Caco-2 (cell line): ENCODE data around the gene GTPBP1. TPM values are rescaled to one million over a fixed set of nuclear protein-coding genes. Genes with fewer than 3 reads are reported as not detected.

Source experiments
- BruUV-seq: library from RNA; stranded (reverse); fragments of 400-500 nt; replicated peaks from 2 replicates; lab custom pipeline; 2021; lab: Mats Ljungman, UMichigan
- CTCF ChIA-PET: fragments of 300-600 bp; sonication (Branson Sonifier 250); formaldehyde crosslinking; loops from one replicate; lab custom pipeline; 2022; ENCODE audit warnings: antibody characterized with exemption; lab: Charles Lee
- POLR2A ChIA-PET: fragments of 300-600 bp; sonication (Branson Sonifier 250); formaldehyde crosslinking; loops from one replicate; lab custom pipeline; 2022; ENCODE audit warnings: antibody characterized with exemption; lab: Charles Lee
- DNase-seq, 2 experiments: peaks; one replicate each; pipeline versions ENCODE4 v3.0.0 to v3.0.0-alpha.2; 2020 to 2022
- H3K27me3 ChIP-seq: replicated peaks from 2 replicates; pipeline ENCODE4 v1.6.0; 2011; ENCODE audit warnings: low read length; ENCODE audit not compliant: control insufficient read depth, insufficient read depth
- H3K36me3 ChIP-seq: 2 replicates; pipeline ENCODE4 v1.5.1; 2011; ENCODE audit warnings: low read length; ENCODE audit not compliant: control insufficient read depth, insufficient read depth
- H3K4me1 ChIP-seq: fragments of 250-450 bp; sonication (Bioruptor Pico); 2 replicates; pipeline ENCODE4 v1.5.1; 2020; ENCODE audit warnings: mild to moderate bottlenecking
- H3K4me3 ChIP-seq: 2 replicates; pipeline ENCODE4 v1.5.1; 2011; ENCODE audit warnings: low read depth, mild to moderate bottlenecking, control low read depth, low read length
- H3K9me3 ChIP-seq: fragments of 250-450 bp; sonication (Bioruptor Pico); 2 replicates; pipeline ENCODE4 v1.5.1; 2020; ENCODE audit warnings: mild to moderate bottlenecking, moderate library complexity
- H3K27ac Mint-ChIP-seq: one replicate; pipeline ENCODE4 v1.8.0; 2022; ENCODE audit warnings: mixed read lengths; ENCODE audit not compliant: unreplicated experiment
- H3K27me3 Mint-ChIP-seq: one replicate; pipeline ENCODE4 v1.8.0; 2022; ENCODE audit warnings: mixed read lengths; ENCODE audit not compliant: insufficient read depth, unreplicated experiment
- H3K36me3 Mint-ChIP-seq: one replicate; pipeline ENCODE4 v1.8.0; 2022; ENCODE audit warnings: mild to moderate bottlenecking, mixed read lengths; ENCODE audit not compliant: insufficient read depth, unreplicated experiment
- H3K4me1 Mint-ChIP-seq: one replicate; pipeline ENCODE4 v1.8.0; 2022; ENCODE audit warnings: low read depth, mixed read lengths; ENCODE audit not compliant: unreplicated experiment
- H3K4me3 Mint-ChIP-seq: one replicate; pipeline ENCODE4 v1.8.0; 2022; ENCODE audit warnings: mild to moderate bottlenecking, moderate library complexity, mixed read lengths; ENCODE audit not compliant: unreplicated experiment
- H3K9me3 Mint-ChIP-seq: one replicate; pipeline ENCODE4 v1.8.0; 2022; ENCODE audit warnings: mixed read lengths; ENCODE audit not compliant: unreplicated experiment
- intact Hi-C: fragments of 100-400 bp; cut with micrococcal nuclease; formaldehyde crosslinking; loops from one replicate; pipeline ENCODE4 v1.10.0; 2022; ENCODE audit not compliant: unreplicated experiment
- total RNA-seq: library from RNA; stranded (reverse); gene quantifications from 2 replicates; pipeline ENCODE4 v1.2.3, GENCODE V29; 2022
- TF ChIP-seq, protein P1 (sequence below), 2 experiments: fragments of 200-600 bp in 1 of 2; IDR thresholded peaks; 1 replicate in 1 of 2; 2 replicates in 1 of 2; pipeline versions ENCODE4 v1.5.1 to v1.8.0; 2011 to 2022; ENCODE audit warnings: antibody characterized with exemption in 1 of 2, control low read depth in 1 of 2, inconsistent platforms in 1 of 2, low read depth in 1 of 2, low read length in 1 of 2, mild to moderate bottlenecking in 1 of 2, moderate library complexity in 1 of 2; ENCODE audit not compliant: insufficient read depth in 1 of 2, severe bottlenecking in 1 of 2, unreplicated experiment in 1 of 2

The GTPBP1 gene
- total RNA-seq, 1 experiment from 2014 or later = 47.2 TPM

DNA sequence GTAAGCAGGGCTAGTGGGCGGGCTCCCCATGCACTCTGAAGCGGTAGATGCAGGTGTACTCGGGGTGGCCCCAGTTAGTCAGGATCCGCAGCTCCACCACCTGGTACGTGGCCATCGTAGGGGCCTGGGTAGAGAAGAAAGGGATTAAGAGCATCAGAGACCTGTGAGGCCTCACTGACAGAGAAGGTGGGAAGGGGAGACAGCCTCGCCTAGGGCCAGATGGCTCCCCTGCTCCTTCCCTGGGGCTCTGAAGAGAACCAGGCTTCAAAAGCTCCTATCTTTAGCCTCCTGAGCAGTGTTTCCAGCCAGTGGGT, 30.5 kb downstream of the GTPBP1 start:
- Histone ChIP-seq H3K27me3 (no peaks in the 10 kb centered on the region), H3K36me3 (peaks cover 3% of the 10 kb centered on the region), H3K4me1 (no peaks in the 10 kb centered on the region), H3K9me3 (no peaks in the 10 kb centered on the region), H3K4me3 (no peak overlapping the region)
- H3K27ac Mint-ChIP-seq = peak overlapping the region; percentile 53
- no TSS peak for BruUV-seq
- ChIA-PET CTCF (no interaction called here), POLR2A (no interaction called here)
- DNase-seq = no peak
- H3K9me3 Mint-ChIP-seq = no peaks in the 10 kb centered on the region
- TF ChIP-seq, protein P1, sequence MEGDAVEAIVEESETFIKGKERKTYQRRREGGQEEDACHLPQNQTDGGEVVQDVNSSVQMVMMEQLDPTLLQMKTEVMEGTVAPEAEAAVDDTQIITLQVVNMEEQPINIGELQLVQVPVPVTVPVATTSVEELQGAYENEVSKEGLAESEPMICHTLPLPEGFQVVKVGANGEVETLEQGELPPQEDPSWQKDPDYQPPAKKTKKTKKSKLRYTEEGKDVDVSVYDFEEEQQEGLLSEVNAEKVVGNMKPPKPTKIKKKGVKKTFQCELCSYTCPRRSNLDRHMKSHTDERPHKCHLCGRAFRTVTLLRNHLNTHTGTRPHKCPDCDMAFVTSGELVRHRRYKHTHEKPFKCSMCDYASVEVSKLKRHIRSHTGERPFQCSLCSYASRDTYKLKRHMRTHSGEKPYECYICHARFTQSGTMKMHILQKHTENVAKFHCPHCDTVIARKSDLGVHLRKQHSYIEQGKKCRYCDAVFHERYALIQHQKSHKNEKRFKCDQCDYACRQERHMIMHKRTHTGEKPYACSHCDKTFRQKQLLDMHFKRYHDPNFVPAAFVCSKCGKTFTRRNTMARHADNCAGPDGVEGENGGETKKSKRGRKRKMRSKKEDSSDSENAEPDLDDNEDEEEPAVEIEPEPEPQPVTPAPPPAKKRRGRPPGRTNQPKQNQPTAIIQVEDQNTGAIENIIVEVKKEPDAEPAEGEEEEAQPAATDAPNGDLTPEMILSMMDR (IDR thresholded peaks at IDR 0.05; ENCODE audit: insufficient read depth in 1 of 2, low read depth in 1 of 2, low read length in 1 of 2, severe bottlenecking in 1 of 2, unreplicated experiment in 1 of 2) = no peak
- no peak overlapping the region for H3K4me3 Mint-ChIP-seq
- intact Hi-C loops = no loop called here
- peaks cover 80% of the 10 kb centered on the region for H3K36me3 Mint-ChIP-seq
- H3K27me3 Mint-ChIP-seq = no peaks in the 10 kb centered on the region
- no peaks in the 10 kb centered on the region for H3K4me1 Mint-ChIP-seq

DNA sequence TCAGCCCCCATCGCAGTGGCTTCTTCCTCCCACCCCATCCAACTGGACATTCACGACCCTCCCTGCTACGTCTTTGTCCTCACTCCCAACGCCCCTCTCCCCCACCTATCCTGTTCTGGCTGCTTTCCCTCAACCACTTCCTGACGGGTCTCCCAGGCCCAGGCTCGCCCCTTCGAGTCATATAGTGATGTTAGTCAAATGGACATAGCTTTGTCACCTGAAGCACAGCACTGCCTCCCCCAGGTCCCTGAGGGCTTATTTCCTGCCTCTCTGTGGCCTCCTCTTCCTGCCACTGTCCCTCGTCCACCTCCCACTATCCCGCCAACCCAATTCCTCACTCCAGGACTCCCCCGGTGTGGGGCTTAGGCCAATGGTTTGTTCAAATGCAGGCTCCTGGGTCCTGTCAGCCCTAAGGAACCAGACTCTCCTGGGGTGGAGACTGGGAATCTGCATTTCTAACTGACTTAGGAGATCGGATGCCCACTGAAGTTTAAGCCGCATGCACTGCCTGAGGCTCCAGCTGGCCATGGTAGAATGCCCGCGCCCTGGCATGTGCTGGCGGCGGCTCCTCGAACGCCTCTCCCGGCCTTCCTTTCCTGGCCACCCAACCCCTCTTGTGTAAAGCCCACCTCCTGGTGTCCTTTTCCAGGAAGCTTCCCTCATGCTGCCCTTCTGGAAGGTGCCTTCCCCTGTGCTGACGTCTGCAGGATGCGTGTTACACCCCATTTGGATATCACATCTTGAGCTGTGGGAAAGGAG, 31.7 kb downstream of the GTPBP1 start:
- POLR2A ChIA-PET = no interaction called here
- peaks cover 84% of the 10 kb centered on the region for H3K36me3 Mint-ChIP-seq

DNA sequence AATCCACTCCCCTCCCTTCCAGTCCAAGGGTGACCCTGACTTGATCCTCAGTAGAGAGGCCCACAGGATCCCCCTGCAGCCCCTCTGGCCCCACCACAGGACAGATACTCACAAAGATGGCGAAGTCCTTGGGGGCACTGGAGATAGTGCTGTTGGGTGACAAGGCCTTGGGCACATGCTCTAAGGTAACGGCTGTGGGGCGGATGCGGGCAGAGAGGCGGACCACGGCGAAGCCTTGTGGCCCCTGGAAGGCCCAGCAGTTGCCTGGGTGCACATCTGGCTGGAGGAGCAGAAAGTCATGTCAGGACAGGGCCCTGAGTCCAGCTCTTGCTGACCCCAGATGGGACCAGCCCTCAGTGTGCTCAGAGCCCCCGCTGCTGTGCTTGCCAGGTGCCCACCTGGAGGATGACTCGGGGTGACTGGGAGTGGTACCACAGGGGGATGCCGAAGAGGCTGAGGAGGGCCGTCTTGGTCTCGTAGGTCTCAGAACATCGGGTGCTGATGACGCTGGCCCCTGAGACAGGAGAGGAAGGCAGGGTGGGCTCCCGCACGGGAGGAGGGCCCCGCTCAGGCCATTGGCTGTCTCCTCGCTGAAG, 32.8 kb downstream of the GTPBP1 start:
- no peaks in the 10 kb centered on the region for H3K27me3 ChIP-seq
- TF ChIP-seq, protein P1 (IDR thresholded peaks at IDR 0.05; ENCODE audit: insufficient read depth in 1 of 2, low read depth in 1 of 2, low read length in 1 of 2, severe bottlenecking in 1 of 2, unreplicated experiment in 1 of 2) = no peak
- peaks cover 85% of the 10 kb centered on the region for H3K36me3 Mint-ChIP-seq
- POLR2A ChIA-PET = no interaction called here
- no peaks in the 10 kb centered on the region for H3K4me1 ChIP-seq
- CTCF ChIA-PET = no interaction called here
- BruUV-seq = no TSS peak
- no peak overlapping the region for H3K4me3 ChIP-seq
- no peaks in the 10 kb centered on the region for H3K27me3 Mint-ChIP-seq
- no peaks in the 10 kb centered on the region for H3K9me3 ChIP-seq
- no peaks in the 10 kb centered on the region for H3K4me1 Mint-ChIP-seq
- H3K9me3 Mint-ChIP-seq = no peaks in the 10 kb centered on the region
- no peak overlapping the region for H3K27ac Mint-ChIP-seq
- intact Hi-C loops = no loop called here
- peaks cover 3% of the 10 kb centered on the region for H3K36me3 ChIP-seq
- no peak overlapping the region for H3K4me3 Mint-ChIP-seq
- DNase-seq = no peak

More for the DNA sequence above, 31.7 kb downstream of the GTPBP1 start:
- Histone ChIP-seq H3K4me3 (no peak overlapping the region), H3K4me1 (no peaks in the 10 kb centered on the region), H3K27me3 (no peaks in the 10 kb centered on the region), H3K9me3 (no peaks in the 10 kb centered on the region), H3K36me3 (peaks cover 3% of the 10 kb centered on the region)
- CTCF ChIA-PET = no interaction called here
- intact Hi-C loops = no loop called here
- Mint-ChIP-seq H3K9me3 (no peaks in the 10 kb centered on the region), H3K27ac (no peak overlapping the region), H3K27me3 (no peaks in the 10 kb centered on the region), H3K4me3 (no peak overlapping the region), H3K4me1 (no peaks in the 10 kb centered on the region)
- no peak for DNase-seq
- BruUV-seq = no TSS peak
- TF ChIP-seq, protein P1 (IDR thresholded peaks at IDR 0.05; ENCODE audit: insufficient read depth in 1 of 2, low read depth in 1 of 2, low read length in 1 of 2, severe bottlenecking in 1 of 2, unreplicated experiment in 1 of 2) = no peak
